Measurements from ENCODE around the gene NYAP1.

The NYAP1 gene

GRCh38 chr7:100483722-100484672 lies at the start of gene NYAP1:
NYAP1 (plus strand) TSS chr7:100483927; CDS start chr7:100485312, 1,385 bp downstream.
- Histone ChIP-seq H3K9me2 (replicated peaks; ENCODE audit: low read depth, low read length) (no peaks in the 10 kb centered on the region), H2AFZ (ENCODE audit: low read length) (peak within 1 kb of the TSS; percentile 86), H3K4me2 (ENCODE audit: low read depth, low read length, poor library complexity, severe bottlenecking) (peak within 1 kb of the TSS; percentile 96), H3K9me3 (ENCODE audit: insufficient read depth, low read depth, low read length) (no peaks in the 10 kb centered on the region), H3K36me3 (ENCODE audit: insufficient read depth, low read length) (no peaks in the 10 kb centered on the region), H4K20me1 (ENCODE audit: insufficient read depth, low read length, poor library complexity, severe bottlenecking) (no peaks in the 10 kb centered on the region), H3K4me1 (ENCODE audit: insufficient read depth, low read length, poor library complexity, severe bottlenecking) (peaks cover 9% of the 10 kb centered on the region), H3F3A (ENCODE audit: low read depth) (peaks cover 6% of the 10 kb centered on the region; the same call in 1 of the 2 replicates), H3K79me2 (ENCODE audit: insufficient read depth, low read length) (peaks cover under 1% of the 10 kb centered on the region), H3K9ac (ENCODE audit: low read depth, low read length, poor library complexity, severe bottlenecking) (peak within 1 kb of the TSS; percentile 41), H3K27me3 (ENCODE audit: insufficient read depth, low read length, poor library complexity, severe bottlenecking) (no peaks in the 10 kb centered on the region), H3K4me3 (ENCODE audit: low read length, poor library complexity, severe bottlenecking) (peak within 1 kb of the TSS; percentile 75)
- no peak for TF ChIP-seq EZH2phosphoT487 (IDR thresholded peaks at IDR 0.05; ENCODE audit: borderline replicate concordance)
- TF ChIP-seq CTCF (conservative IDR thresholded peaks at IDR 0.05; ENCODE audit: low read length): no peak

- 0 out of 2 replicates have a peak, but pooled peaks cover 6% of the 10 kb centered on the region for H3F3A ChIP-seq (ENCODE audit: low read depth)
- peaks cover 66% of the 10 kb centered on the region for H3K79me2 ChIP-seq (ENCODE audit: insufficient read depth, low read length)
- peaks cover 33% of the 10 kb centered on the region; the same call in 1 of the 2 replicates for H3K36me3 ChIP-seq (ENCODE audit: insufficient read depth, low read length)
- H3K9ac ChIP-seq (ENCODE audit: low read depth, low read length, poor library complexity, severe bottlenecking): peak overlapping the region; percentile 96
- peak overlapping the region; percentile 83 for H3K4me2 ChIP-seq (ENCODE audit: low read depth, low read length, poor library complexity, severe bottlenecking)
- peaks cover 49% of the 10 kb centered on the region for H3K4me1 ChIP-seq (ENCODE audit: insufficient read depth, low read length, poor library complexity, severe bottlenecking)
- peak overlapping the region; percentile 99 for H3K4me3 ChIP-seq (ENCODE audit: low read length, poor library complexity, severe bottlenecking)
- no peaks in the 10 kb centered on the region for H3K9me3 ChIP-seq (ENCODE audit: insufficient read depth, low read depth, low read length)
- no peak overlapping the region for H2AFZ ChIP-seq (ENCODE audit: low read length)
- no peaks in the 10 kb centered on the region for H3K27me3 ChIP-seq (ENCODE audit: insufficient read depth, low read length, poor library complexity, severe bottlenecking)
- TF ChIP-seq CTCF (conservative IDR thresholded peaks at IDR 0.05; ENCODE audit: low read length) (no peak), EZH2phosphoT487 (IDR thresholded peaks at IDR 0.05; ENCODE audit: borderline replicate concordance) (no peak)
- H4K20me1 ChIP-seq (ENCODE audit: insufficient read depth, low read length, poor library complexity, severe bottlenecking): peaks cover 54% of the 10 kb centered on the region
- H3K9me2 ChIP-seq (replicated peaks; ENCODE audit: low read depth, low read length): no peaks in the 10 kb centered on the region
Observed at GRCh38 chr7:100434297-100435144, 49.2 kb upstream of the NYAP1 start.

GRCh38 chr7:100435401-100436304 lies 48.1 kb upstream of the NYAP1 start:
- Histone ChIP-seq H3K79me2 (ENCODE audit: insufficient read depth, low read length) (peaks cover 56% of the 10 kb centered on the region), H3K36me3 (ENCODE audit: insufficient read depth, low read length) (peaks cover 33% of the 10 kb centered on the region; the same call in 1 of the 2 replicates), H2AFZ (ENCODE audit: low read length) (no peak overlapping the region)

More at GRCh38 chr7:100435401-100436304, 48.1 kb upstream of the NYAP1 start:
- Histone ChIP-seq H3F3A (ENCODE audit: low read depth) (0 out of 2 replicates have a peak, but pooled peaks cover 6% of the 10 kb centered on the region), H3K27me3 (ENCODE audit: insufficient read depth, low read length, poor library complexity, severe bottlenecking) (no peaks in the 10 kb centered on the region), H4K20me1 (ENCODE audit: insufficient read depth, low read length, poor library complexity, severe bottlenecking) (peaks cover 49% of the 10 kb centered on the region), H3K9me3 (ENCODE audit: insufficient read depth, low read depth, low read length) (no peaks in the 10 kb centered on the region), H3K4me2 (ENCODE audit: low read depth, low read length, poor library complexity, severe bottlenecking) (peak overlapping the region; percentile 83), H3K9ac (ENCODE audit: low read depth, low read length, poor library complexity, severe bottlenecking) (peak overlapping the region; percentile 96), H3K4me1 (ENCODE audit: insufficient read depth, low read length, poor library complexity, severe bottlenecking) (peaks cover 45% of the 10 kb centered on the region), H3K4me3 (ENCODE audit: low read length, poor library complexity, severe bottlenecking) (peak overlapping the region; percentile 99), H3K9me2 (replicated peaks; ENCODE audit: low read depth, low read length) (no peaks in the 10 kb centered on the region)
- TF ChIP-seq EZH2phosphoT487 (IDR thresholded peaks at IDR 0.05; ENCODE audit: borderline replicate concordance) (no peak), CTCF (conservative IDR thresholded peaks at IDR 0.05; ENCODE audit: low read length) (no peak)

All from Loucy (cell line).